Germinal center (tissue), 1 donor: ENCODE data around the gene NEDD4L.
"Not testable (repeated sequence)": the region's sequence is repeated elsewhere in the genome, so short reads cannot be mapped to it uniquely, and the experiment has no call there.

Source experiments
- DNase-seq: peaks from one replicate; pipeline ENCODE4 v3.0.0; 2012; ENCODE audit warnings: mixed read lengths, low spot score

Gene NEDD4L

DNA sequence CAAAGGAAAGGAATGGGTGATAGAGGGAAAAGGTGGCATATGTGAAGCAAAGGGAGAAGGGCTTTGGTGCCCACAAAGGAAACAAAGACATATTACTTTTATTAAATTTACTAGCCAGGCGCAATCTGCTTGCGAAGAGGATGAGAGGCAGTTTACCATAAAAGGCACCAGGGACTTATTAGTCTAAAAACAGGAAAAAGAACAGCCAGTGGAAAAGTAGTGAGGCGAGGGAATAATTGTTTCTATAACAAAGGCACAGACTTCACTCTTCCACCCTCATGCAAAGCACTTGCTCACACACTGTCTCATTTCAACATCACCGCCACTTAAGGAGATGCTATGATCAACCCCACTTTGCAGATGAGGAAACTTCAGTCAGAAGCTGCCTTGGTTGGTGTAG lies 374.3 kb downstream of the NEDD4L start:
- DNase-seq, result no peak

DNA sequence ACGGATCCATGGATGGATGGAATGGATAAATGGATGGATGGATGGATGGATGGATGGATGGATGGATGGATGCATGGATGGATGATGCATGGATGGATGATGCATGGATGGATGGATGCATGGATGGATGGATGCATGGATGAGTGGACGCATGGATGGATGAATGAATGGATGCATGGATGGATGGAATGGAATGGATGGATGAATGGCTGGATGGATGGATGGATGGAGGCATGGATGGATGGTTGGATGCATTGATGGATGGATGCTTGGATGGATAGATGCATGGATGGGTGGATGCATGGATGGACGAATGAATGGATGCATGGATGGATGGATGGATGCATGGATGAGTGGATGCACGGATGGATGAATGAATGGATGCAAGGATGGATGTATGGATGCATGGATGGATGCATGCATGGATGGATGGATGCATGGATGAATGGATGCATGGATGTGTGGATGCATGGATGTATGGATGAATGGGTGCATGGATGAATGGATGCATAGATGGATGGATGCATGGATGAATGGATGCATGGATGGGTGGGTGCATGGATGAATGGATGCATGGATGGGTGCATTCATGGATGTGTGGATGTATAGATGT lies 375.7 kb downstream of the NEDD4L start:
- no peak for DNase-seq

DNA sequence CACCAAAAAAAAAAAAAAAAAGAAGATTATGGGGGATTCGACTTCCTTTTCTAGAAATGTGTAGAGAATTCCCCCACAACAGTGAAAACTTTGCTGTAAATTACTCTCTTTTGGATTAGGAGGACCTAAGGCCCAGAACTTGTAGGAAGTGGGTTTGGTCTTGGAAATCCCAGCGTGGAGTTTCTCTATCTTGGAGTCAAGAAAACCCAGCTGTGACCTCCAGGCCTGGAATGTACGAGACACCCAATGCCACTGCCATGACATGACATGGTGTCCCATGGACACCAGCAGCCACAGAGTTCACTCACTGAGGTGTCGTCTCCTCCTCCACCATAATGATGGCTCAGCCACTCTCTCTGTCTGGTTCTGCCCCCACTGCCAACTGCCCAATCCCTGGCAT lies 382.6 kb downstream of the NEDD4L start:
- DNase-seq, result no peak

DNA sequence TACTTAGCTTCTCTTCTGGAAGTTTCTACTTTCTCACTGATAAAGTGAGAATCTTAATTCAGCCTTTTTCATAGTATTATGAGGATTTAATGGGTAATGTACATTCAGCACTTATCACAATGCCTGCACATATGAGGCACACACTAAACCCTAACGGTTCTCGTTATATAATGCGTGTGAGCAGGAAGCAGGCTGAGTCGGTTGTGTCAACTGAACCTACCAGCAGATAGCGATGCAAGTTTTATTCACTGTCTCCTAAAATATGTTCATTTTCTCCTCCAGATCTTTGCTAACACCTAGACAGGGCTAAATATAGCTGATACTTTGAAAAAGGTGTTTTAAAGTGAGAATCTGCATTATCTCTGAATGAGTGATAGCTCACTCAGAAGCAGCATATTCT lies 383.3 kb downstream of the NEDD4L start:
- DNase-seq, result no peak

DNA sequence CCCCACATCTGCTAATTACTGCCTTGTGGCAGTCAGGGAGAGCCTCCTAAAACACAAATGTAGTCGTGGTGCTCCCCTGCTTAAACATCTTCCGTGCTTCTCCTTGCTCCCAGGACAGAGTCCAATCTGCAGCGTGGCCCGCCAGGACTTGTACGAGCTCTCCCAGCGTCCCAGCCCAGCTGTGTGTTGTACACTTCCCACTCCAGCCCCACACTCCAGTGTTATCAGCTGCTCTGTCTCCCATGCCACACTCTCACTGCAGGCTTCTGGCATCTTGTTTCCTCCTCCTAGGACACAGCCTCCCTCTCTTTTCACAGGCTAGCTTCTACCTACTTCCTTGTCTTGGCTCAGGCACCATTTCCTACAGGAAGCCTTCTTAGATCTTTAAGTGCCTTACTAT lies 385.4 kb downstream of the NEDD4L start:
- DNase-seq, result no peak

DNA sequence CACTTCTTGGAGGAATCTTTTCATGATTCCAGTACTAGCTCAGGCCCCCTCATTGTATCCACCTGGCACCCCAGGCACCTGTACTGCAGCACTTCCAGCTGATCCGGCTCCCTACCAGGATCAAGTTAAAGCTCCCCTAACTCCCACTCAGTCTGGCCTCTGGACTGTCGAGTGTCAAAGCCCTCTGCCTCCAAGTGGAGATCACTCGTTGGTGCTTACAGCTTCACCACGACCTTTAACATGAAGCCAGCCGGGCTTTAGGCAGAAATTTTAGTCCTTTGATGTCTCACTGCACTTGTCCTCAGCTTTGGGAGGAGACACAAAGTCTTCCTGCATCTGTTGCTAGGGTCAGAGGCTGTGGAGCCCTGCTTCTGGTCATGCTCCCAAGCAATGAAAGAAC lies 387.2 kb downstream of the NEDD4L start:
- no peak for DNase-seq

DNA sequence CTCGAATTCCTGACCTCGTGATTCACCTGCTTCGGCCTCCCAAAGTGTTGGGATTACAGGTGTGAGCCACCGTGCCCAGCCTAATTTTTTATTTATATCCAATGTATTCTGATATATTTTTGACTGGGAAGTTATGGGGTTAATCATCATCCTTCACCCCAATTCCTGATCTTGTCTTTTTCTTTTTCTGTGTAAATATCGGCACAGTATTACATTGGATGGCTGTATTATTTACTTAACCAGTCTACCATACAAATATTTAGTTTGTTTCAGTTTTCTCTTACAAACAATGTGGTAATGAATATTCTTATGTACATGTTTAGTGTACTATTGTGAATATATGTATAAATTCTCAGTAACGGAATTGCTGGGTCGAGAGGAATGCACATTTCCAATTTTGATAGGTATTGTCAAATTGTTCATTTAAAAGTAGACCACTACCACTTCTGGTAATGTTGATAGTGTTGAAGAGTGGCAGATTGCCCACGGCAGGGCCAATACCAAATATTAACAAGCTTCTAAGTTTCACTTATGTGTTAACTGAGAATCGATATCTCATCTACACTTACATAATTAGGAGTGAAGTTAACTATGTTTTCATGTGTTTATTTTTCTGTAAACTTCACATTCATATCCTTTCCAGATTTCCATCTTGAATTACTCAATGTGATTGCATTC lies 388.2 kb downstream of the NEDD4L start:
- DNase-seq, result no peak

DNA sequence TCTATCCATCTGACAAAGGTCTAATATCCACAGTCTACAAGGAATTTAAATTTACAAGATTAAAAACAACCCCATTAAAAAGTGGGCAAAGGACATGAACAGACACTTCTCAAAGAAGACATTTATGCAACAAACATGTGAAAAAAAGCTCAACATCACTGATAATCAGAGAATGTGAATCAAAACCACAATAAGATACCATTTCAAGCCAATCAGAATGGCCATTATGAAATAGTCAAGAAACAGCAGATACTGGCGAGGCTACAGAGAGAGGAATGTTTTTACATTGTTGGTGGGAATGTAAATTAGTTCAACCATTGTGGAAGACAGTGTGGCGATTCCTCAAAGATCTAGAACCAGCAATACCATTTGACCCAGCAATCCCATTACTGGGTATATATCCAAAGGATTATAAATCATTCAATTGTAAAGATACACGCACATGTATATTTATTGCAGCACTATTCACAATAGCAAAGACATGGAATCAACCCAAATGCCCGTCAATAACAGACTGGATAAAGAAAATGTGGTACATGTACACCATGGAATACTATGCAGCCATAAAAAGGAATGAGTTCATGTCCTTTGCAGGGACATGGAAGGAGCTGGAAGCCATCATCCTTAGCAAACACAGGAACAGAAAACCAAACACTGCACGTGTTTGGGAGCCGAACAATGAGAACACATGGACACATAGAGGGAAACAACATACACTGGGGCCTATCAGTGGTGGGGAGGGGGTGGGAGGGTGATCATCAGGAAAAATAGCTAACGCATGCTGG lies 391.4 kb downstream of the NEDD4L start:
- not testable (repeated sequence) for DNase-seq

DNA sequence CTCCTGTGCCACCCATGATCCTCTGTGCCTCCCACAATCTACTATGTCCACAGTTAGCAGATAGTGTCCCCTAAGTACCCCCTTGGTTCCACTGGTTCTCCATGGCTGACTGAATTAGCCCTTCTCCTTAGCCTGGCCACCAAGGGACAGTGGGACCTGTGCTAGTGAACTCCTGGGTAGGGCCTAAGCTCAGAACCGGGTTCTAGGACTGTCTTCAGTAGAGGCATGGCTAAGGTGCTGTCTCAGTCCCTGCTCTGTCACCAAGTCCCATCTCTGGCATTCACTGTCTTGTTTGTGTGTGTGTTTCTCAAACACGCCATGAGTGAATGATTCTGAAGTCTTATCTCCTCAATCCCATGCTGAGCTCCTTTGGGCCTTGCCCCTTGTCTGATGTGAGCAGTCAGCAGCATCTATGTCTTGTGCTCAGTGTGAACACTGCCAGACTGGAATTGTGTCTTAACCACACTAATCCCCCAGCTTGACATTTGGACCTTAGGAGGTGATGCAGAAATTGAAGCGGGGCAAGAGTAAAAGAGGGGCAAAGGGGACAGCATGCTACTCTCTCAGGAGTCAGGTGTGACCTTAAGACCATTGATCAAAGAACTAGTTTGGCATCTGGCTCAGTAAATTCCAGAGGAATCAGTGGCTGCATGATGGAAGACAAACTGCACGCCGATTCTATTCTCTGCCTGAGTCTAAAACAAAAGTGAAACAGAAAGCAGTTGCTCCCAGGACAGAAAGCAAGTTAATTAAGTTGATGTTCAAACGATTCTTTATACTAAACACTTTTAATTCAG lies 394.3 kb downstream of the NEDD4L start:
- DNase-seq, result no peak

DNA sequence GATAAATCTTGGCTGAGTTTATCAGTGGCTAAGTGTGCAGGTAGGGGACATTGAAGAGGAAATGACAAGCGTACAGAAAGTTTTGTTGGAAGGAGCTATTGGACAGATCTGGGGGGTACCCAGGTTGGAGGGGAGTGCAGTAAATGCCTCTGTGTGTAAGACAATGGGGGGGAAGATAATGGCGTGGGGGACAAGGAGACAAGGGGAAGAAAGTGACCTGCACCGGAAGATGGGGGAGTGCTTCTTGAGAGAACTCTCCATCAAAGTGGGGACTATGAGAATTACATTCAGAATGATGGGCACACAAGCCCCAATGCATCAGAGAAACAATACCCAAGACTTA lies 394.9 kb downstream of the NEDD4L start:
- no peak for DNase-seq

DNA sequence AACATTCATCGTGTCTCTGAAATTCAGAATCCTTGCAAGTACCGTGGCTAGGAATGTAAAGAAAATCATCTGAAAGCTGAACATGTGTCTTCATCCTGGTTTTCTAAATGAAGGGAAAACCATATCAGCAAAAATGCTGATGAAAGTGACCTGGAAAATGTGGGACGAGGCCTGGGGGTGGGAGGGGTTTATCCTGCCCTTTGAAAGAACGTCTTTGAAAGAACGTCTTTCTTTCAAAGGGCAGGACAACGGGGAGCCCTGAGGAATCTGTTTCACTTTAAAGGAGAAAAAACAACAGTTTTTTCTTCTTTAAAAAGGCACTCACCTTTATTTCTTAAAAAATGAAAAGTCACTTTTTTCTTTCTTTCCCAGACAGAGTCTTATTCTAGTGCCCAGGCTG lies 399.6 kb downstream of the NEDD4L start:
- DNase-seq, result no peak

DNA sequence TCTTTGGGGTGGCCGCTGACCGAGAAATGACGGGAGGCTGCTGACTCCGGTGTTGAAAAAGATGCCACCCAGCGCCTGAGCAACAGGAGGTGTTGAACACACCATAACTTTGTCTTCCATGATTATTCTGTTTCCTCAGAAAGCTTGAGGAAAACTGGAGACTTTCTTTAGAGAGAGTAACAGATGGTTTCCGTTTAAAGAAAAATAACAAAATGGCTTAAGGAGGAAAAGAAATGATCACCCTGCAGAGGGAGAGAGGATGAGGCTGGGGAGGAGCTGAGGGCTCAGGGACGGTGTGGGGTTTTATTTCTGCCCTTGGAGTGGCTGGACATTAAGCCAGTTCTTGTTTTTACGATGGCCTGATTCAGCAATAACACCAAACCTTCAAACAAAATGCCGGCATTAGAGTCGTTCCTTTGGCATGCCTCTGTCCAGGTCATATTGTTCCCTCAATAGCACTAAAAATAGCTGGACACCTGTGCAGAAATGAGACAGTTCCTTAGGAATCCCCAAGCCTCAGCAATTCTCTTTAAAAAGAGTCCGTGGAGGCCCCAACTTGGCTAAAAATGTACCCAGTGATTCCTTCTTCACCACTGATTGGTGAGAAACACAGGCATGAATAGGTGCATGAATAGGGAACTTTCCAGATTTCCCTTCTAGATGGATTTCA lies 402.5 kb downstream of the NEDD4L start:
- no peak for DNase-seq

DNA sequence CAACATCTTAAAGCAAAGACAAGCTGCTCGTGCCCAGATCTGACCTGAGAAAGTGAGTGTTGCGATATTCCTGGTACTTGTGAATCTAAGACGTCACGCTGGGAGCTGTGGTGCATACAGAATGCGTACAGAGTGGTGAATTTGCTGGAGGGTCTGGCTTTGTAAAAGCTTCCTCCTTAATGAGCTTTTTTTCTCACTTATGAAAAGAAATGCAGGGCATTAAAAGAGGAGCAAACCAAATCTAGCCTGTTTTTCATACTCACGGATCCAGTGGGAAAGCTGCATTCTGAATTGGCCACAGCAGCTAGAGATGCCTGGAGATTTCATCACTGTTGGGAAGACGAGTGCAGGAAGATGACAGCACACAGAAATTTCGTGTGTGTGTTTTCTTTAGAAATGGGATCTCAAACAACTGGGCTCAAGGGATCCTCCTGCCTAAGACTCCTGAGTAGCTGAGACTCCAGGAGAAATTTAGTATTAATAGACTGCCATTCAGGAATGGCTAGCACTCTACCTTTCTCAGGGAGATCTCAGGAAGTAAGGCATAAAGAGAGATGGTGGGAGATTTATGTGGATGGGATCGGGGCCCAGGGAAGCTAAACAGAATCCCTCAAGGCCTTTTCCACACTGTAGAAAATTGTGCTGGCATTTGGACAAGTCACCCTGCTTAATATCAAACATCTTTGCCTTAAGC lies 403.5 kb downstream of the NEDD4L start:
- no peak for DNase-seq

DNA sequence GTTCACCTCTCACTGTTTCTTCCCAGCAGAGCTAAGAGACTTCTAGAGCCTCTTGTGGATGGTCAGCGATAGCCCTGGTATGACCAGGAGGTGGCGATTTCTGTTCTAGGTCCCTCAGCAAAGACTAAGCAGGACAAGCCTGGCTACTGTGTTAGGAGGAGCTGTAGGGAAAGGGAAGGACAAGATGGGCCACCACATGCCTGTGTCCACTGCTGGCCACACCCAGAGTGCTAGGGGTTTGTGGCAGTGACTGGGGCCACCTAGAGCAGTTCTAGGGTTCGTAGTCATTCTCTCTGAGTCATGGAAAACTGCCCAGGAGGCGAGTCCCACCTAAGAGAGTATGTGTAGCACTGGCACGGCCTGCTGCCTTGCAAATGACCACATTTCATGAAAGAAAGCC lies 405.4 kb downstream of the NEDD4L start:
- DNase-seq, result no peak
